Measurements from ENCODE around the gene PHC3.

DNA sequence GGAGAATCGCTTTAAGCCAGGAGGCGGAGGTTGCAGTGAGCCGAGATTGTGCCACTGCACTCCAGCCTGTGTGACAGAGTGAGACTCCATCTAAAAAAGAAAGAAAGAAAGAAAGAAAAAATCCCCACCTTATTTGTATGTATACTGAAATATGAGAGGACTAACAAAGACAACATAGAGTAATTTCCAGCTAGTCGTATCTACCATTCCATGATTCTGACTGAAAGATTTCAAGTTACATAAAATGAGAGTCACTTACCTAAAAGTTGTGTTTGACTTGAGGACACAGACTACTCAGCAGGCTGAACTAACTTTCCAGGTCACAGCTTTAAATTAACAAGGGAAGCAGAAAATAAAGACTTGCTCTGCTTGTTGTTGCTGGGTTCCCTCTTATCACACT is 21.9 kb upstream of the PHC3 start:
- TF ChIP-seq, protein P1, sequence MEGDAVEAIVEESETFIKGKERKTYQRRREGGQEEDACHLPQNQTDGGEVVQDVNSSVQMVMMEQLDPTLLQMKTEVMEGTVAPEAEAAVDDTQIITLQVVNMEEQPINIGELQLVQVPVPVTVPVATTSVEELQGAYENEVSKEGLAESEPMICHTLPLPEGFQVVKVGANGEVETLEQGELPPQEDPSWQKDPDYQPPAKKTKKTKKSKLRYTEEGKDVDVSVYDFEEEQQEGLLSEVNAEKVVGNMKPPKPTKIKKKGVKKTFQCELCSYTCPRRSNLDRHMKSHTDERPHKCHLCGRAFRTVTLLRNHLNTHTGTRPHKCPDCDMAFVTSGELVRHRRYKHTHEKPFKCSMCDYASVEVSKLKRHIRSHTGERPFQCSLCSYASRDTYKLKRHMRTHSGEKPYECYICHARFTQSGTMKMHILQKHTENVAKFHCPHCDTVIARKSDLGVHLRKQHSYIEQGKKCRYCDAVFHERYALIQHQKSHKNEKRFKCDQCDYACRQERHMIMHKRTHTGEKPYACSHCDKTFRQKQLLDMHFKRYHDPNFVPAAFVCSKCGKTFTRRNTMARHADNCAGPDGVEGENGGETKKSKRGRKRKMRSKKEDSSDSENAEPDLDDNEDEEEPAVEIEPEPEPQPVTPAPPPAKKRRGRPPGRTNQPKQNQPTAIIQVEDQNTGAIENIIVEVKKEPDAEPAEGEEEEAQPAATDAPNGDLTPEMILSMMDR (IDR thresholded peaks at IDR 0.05) = no peak
- TF ChIP-seq POLR2A (IDR thresholded peaks at IDR 0.05) = no peak
